Gastroesophageal sphincter (tissue), 3 donors: ENCODE results near the gene DOCK10.

Source experiments
- CTCF ChIP-seq, 4 experiments: fragments of 200-600 bp in 2 of 4; fragments of 450-650 bp in 2 of 4; sonication (generic) in 1 of 4; IDR thresholded peaks; one replicate each; pipeline ENCODE4 v1.5.1; 2017 to 2019; ENCODE audit warnings: antibody characterized with exemption in 4 of 4, mild to moderate bottlenecking in 2 of 4, moderate library complexity in 2 of 4
- EP300 ChIP-seq: sonication (generic); formaldehyde crosslinking; IDR thresholded peaks from one replicate; pipeline ENCODE4 v1.6.1; 2017; ENCODE audit warnings: antibody characterized with exemption, mild to moderate bottlenecking
- POLR2A ChIP-seq, 2 donors: fragments of 450-650 bp; IDR thresholded peaks; one replicate each; pipeline ENCODE4 v1.6.1; 2017; ENCODE audit warnings: antibody characterized with exemption in 2 of 2, mild to moderate bottlenecking in 2 of 2, moderate library complexity in 1 of 2
- POLR2AphosphoS5 ChIP-seq: sonication (generic); formaldehyde crosslinking; IDR thresholded peaks from one replicate; pipeline ENCODE4 v1.6.1; 2017; ENCODE audit warnings: antibody characterized with exemption

- TF ChIP-seq CTCF (IDR thresholded peaks at IDR 0.05) (no peak), POLR2A (IDR thresholded peaks at IDR 0.05) (no peak), EP300 (no peak), POLR2AphosphoS5 (no peak)
These were observed 97.3 kb downstream of the DOCK10 start for GRCh38 chr2:224944707-224945547.
